HEK293 (cell line): Measurements from ENCODE around the gene PALMD.

Experiments used
- CTCF ChIA-PET: fragments of 350-600 bp; formaldehyde crosslinking; extraction: SDS; loops from one replicate; lab custom pipeline; 2021; ENCODE audit warnings: antibody characterized with exemption; lab: Yijun Ruan, JAX
- POLR2A ChIA-PET: fragments of 300-600 bp; formaldehyde crosslinking; extraction: SDS; loops from one replicate; lab custom pipeline; 2020; ENCODE audit warnings: antibody characterized with exemption, inconsistent platforms; lab: Yijun Ruan, JAX
- H3K27ac ChIP-seq: fragments of 200-500 bp; sonication (Bioruptor generic); 2 replicates; pipeline ENCODE4 v1.5.1; 2014; ENCODE audit warnings: low read depth, low read length, control low read depth, inconsistent platforms; ENCODE audit errors: extremely low read depth
- H3K36me3 ChIP-seq, 2 experiments: fragments of 200-500 bp in 1 of 2; sonication (Bioruptor generic) in 1 of 2; 1 replicate in 1 of 2; 2 replicates in 1 of 2; pipeline ENCODE4 v1.5.1; 2014 to 2017; ENCODE audit warnings: inconsistent platforms in 2 of 2, low read length in 2 of 2; ENCODE audit not compliant: control insufficient read depth in 2 of 2, insufficient read depth in 1 of 2
- H3K4me1 ChIP-seq: fragments of 200-500 bp; sonication (Bioruptor generic); 2 replicates; pipeline ENCODE4 v1.5.1; 2014; ENCODE audit warnings: mild to moderate bottlenecking, low read length, inconsistent platforms; ENCODE audit not compliant: control insufficient read depth, insufficient read depth
- H3K4me3 ChIP-seq: 2 replicates; pipeline ENCODE4 v1.5.1; 2011; ENCODE audit warnings: low read depth, mild to moderate bottlenecking, control low read depth, low read length, moderate library complexity
- H3K9me3 ChIP-seq: fragments of 200-500 bp; sonication (Bioruptor generic); 2 replicates; pipeline ENCODE4 v1.5.1; 2014; ENCODE audit warnings: low read depth, low read length, inconsistent platforms; ENCODE audit not compliant: control insufficient read depth, insufficient read depth
- GLI2 ChIP-seq: fragments of 450-650 bp; formaldehyde crosslinking; IDR thresholded peaks from 2 replicates; pipeline ENCODE4; 2017; ENCODE audit warnings: missing biosample characterization, missing genetic modification characterization, low read depth, borderline replicate concordance
- GLIS2 ChIP-seq: fragments of 450-650 bp; formaldehyde crosslinking; IDR thresholded peaks from 2 replicates; pipeline ENCODE4 v1.5.1; 2016; ENCODE audit warnings: missing biosample characterization, missing genetic modification characterization
- HOXA7 ChIP-seq: sonication (generic); formaldehyde crosslinking; IDR thresholded peaks from 2 replicates; pipeline ENCODE4 v1.8.1; 2022; ENCODE audit warnings: missing genetic modification reagents, borderline replicate concordance
- KLF7 ChIP-seq: fragments of 450-650 bp; formaldehyde crosslinking; IDR thresholded peaks from 2 replicates; pipeline ENCODE4 v1.5.1; 2016; ENCODE audit warnings: missing biosample characterization, missing genetic modification characterization, borderline replicate concordance
- SETDB1 ChIP-seq: IDR thresholded peaks from one replicate; pipeline ENCODE4 v1.6.1; 2017; ENCODE audit warnings: mild to moderate bottlenecking, low read length, moderate library complexity, mixed read lengths; ENCODE audit not compliant: insufficient read length
- SP2 ChIP-seq: fragments of 450-650 bp; formaldehyde crosslinking; IDR thresholded peaks from 2 replicates; pipeline ENCODE4 v1.5.1; 2016; ENCODE audit warnings: missing biosample characterization, missing genetic modification characterization
- ZIC2 ChIP-seq: fragments of 450-650 bp; formaldehyde crosslinking; IDR thresholded peaks from 2 replicates; pipeline ENCODE4 v1.5.1; 2016; ENCODE audit warnings: missing biosample characterization, missing genetic modification characterization
- ZNF174 ChIP-seq: fragments of 450-650 bp; formaldehyde crosslinking; IDR thresholded peaks from 2 replicates; pipeline ENCODE4 v1.5.0; 2017; ENCODE audit warnings: missing biosample characterization, mild to moderate bottlenecking, missing genetic modification characterization
- ZNF302 ChIP-seq: fragments of 450-650 bp; formaldehyde crosslinking; IDR thresholded peaks from 2 replicates; pipeline ENCODE4 v1.5.1; 2016; ENCODE audit warnings: missing biosample characterization, missing genetic modification characterization, low read depth
- ZNF354C ChIP-seq: fragments of 450-650 bp; formaldehyde crosslinking; IDR thresholded peaks from 2 replicates; pipeline ENCODE4 v1.5.1; 2016; ENCODE audit warnings: missing biosample characterization, missing genetic modification characterization, low read depth, borderline replicate concordance
- ZNF366 ChIP-seq: fragments of 450-650 bp; formaldehyde crosslinking; conservative IDR thresholded peaks from 2 replicates; pipeline ENCODE4 v1.5.1; 2016; ENCODE audit warnings: missing biosample characterization, missing genetic modification characterization
- ZNF398 ChIP-seq: fragments of 450-650 bp; formaldehyde crosslinking; IDR thresholded peaks from 2 replicates; pipeline ENCODE4 v1.5.1; 2017; ENCODE audit warnings: missing biosample characterization, missing genetic modification characterization
- ZNF433 ChIP-seq: fragments of 450-650 bp; formaldehyde crosslinking; IDR thresholded peaks from 2 replicates; pipeline ENCODE4 v1.5.1; 2016; ENCODE audit warnings: missing biosample characterization, missing genetic modification characterization, low read depth
- ZNF560 ChIP-seq: fragments of 450-650 bp; formaldehyde crosslinking; IDR thresholded peaks from 2 replicates; pipeline ENCODE4 v1.5.1; 2017; ENCODE audit warnings: missing biosample characterization, missing genetic modification characterization, borderline replicate concordance
- ZNF596 ChIP-seq: fragments of 450-650 bp; IDR thresholded peaks from 2 replicates; pipeline ENCODE4 v1.5.0; 2018; ENCODE audit warnings: missing biosample characterization, mild to moderate bottlenecking, missing genetic modification characterization, moderate library complexity
- ZNF639 ChIP-seq: fragments of 450-650 bp; formaldehyde crosslinking; IDR thresholded peaks from 2 replicates; pipeline ENCODE4 v1.5.1; 2016; ENCODE audit warnings: missing biosample characterization, missing genetic modification characterization
- ZSCAN30 ChIP-seq: fragments of 450-650 bp; IDR thresholded peaks from 2 replicates; pipeline ENCODE4 v1.5.1; 2018; ENCODE audit warnings: missing biosample characterization, mild to moderate bottlenecking, missing genetic modification characterization, moderate library complexity
- TF ChIP-seq, protein P1 (sequence below): fragments of 450-650 bp; formaldehyde crosslinking; IDR thresholded peaks from 2 replicates; pipeline ENCODE4 v1.5.1; 2016; ENCODE audit warnings: missing biosample characterization, missing genetic modification characterization
- TF ChIP-seq, protein P2 (sequence below): IDR thresholded peaks from 2 replicates; pipeline ENCODE4 v1.6.1; 2011; ENCODE audit warnings: mild to moderate bottlenecking, low read depth, low read length, borderline replicate concordance
- TF ChIP-seq, protein P3 (sequence below): fragments of 450-650 bp; formaldehyde crosslinking; IDR thresholded peaks from 2 replicates; pipeline ENCODE4 v1.5.1; 2017; ENCODE audit warnings: missing biosample characterization, missing genetic modification characterization

Gene PALMD

GRCh38 chr1:99672038-99672437, 26.1 kb downstream of the PALMD start:
- H3K4me1 ChIP-seq, result peaks cover 8% of the 10 kb centered on the region; the same call in 1 of the 2 replicates
- H3K9me3 ChIP-seq, result no peaks in the 10 kb centered on the region
- H3K4me3 ChIP-seq, result no peak overlapping the region
- no peaks in the 10 kb centered on the region for H3K36me3 ChIP-seq
- POLR2A ChIA-PET, result no interaction called here
- TF ChIP-seq ZNF560 (tag by site-specific recombination), result no peak
- no peak for TF ChIP-seq ZNF302
- no peak for TF ChIP-seq ZIC2 (tag by site-specific recombination)
- no peak for TF ChIP-seq SETDB1
- no peak for TF ChIP-seq ZNF398
- TF ChIP-seq SP2 (tag by site-specific recombination), result no peak
- TF ChIP-seq, protein P1, sequence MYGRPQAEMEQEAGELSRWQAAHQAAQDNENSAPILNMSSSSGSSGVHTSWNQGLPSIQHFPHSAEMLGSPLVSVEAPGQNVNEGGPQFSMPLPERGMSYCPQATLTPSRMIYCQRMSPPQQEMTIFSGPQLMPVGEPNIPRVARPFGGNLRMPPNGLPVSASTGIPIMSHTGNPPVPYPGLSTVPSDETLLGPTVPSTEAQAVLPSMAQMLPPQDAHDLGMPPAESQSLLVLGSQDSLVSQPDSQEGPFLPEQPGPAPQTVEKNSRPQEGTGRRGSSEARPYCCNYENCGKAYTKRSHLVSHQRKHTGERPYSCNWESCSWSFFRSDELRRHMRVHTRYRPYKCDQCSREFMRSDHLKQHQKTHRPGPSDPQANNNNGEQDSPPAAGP, result no peak
- no peak for TF ChIP-seq ZNF366 (tag by site-specific recombination)
- TF ChIP-seq ZNF596 (tag by site-specific recombination), result no peak
- no peak for TF ChIP-seq ZSCAN30 (tag by site-specific recombination)
- TF ChIP-seq, protein P2, sequence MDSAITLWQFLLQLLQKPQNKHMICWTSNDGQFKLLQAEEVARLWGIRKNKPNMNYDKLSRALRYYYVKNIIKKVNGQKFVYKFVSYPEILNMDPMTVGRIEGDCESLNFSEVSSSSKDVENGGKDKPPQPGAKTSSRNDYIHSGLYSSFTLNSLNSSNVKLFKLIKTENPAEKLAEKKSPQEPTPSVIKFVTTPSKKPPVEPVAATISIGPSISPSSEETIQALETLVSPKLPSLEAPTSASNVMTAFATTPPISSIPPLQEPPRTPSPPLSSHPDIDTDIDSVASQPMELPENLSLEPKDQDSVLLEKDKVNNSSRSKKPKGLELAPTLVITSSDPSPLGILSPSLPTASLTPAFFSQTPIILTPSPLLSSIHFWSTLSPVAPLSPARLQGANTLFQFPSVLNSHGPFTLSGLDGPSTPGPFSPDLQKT, result no peak
- no peak for TF ChIP-seq ZNF433 (tag by site-specific recombination)
- TF ChIP-seq ZNF639 (tag by site-specific recombination), result no peak
- TF ChIP-seq GLI2 (tag by site-specific recombination), result no peak
- TF ChIP-seq GLIS2 (tag by site-specific recombination), result no peak
- no peak for TF ChIP-seq ZNF354C
- no peak for TF ChIP-seq ZNF174 (tag by site-specific recombination)
- TF ChIP-seq, protein P3, sequence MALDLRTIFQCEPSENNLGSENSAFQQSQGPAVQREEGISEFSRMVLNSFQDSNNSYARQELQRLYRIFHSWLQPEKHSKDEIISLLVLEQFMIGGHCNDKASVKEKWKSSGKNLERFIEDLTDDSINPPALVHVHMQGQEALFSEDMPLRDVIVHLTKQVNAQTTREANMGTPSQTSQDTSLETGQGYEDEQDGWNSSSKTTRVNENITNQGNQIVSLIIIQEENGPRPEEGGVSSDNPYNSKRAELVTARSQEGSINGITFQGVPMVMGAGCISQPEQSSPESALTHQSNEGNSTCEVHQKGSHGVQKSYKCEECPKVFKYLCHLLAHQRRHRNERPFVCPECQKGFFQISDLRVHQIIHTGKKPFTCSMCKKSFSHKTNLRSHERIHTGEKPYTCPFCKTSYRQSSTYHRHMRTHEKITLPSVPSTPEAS (tag by site-specific recombination), result no peak
- TF ChIP-seq HOXA7 (CRISPR knock-in tag), result no peak
- no peak for TF ChIP-seq KLF7 (tag by site-specific recombination)
- no peak overlapping the region for H3K27ac ChIP-seq
- CTCF ChIA-PET, result interaction anchor here (0.7 kb wide), 1 partner anchor 17 kb away, joined by 3 read pairs; no protein-coding TSS in a partner anchor
